RCC 7860 (cell line): ENCODE results near the gene CLEC4A.
"Not testable (repeated sequence)": the region's sequence is repeated elsewhere in the genome, so short reads cannot be mapped to it uniquely, and the experiment has no call there.

Experiments used
- DNase-seq: peaks from one replicate; pipeline ENCODE4 v3.0.0-alpha.2; 2015; ENCODE audit warnings: low spot score
- FAIRE-seq: peaks from 2 replicates; lab custom pipeline; 2012; peaks lifted over from hg19 to GRCh38; lab: Jason Lieb, UNC

CLEC4A gene

GRCh38 chr12:8123124-8123912, at the start of gene CLEC4A:
TSS of gene CLEC4A (plus strand) at chr12:8123617. CDS start at chr12:8123879, 262 bp downstream.
- no peak for DNase-seq
- FAIRE-seq, result no peak

- no peak for FAIRE-seq
- no peak for DNase-seq
Measured at GRCh38 chr12:8075935-8076334, 47.5 kb upstream of the CLEC4A start.

GRCh38 chr12:8076366-8076765, 47.1 kb upstream of the CLEC4A start:
- DNase-seq (no peak), FAIRE-seq (no peak)

GRCh38 chr12:8077207-8077606, 46.2 kb upstream of the CLEC4A start:
- FAIRE-seq, result no peak
- no peak for DNase-seq

- FAIRE-seq (no peak), DNase-seq (peak; percentile 22)
Measured at GRCh38 chr12:8078398-8078797, 45.0 kb upstream of the CLEC4A start.

GRCh38 chr12:8078916-8079315, 44.5 kb upstream of the CLEC4A start:
- DNase-seq, result no peak
- no peak for FAIRE-seq

GRCh38 chr12:8080120-8080519, 43.3 kb upstream of the CLEC4A start:
- DNase-seq (no peak), FAIRE-seq (no peak)

- DNase-seq, result no peak
- FAIRE-seq, result no peak
Measured at GRCh38 chr12:8081251-8081920, 42.0 kb upstream of the CLEC4A start.

- no peak for DNase-seq
Measured at GRCh38 chr12:8082808-8083100, 40.7 kb upstream of the CLEC4A start.

GRCh38 chr12:8084351-8084750, 39.1 kb upstream of the CLEC4A start:
- not testable (repeated sequence) for DNase-seq, FAIRE-seq

More at GRCh38 chr12:8082808-8083100, 40.7 kb upstream of the CLEC4A start:
- no peak for FAIRE-seq

GRCh38 chr12:8087666-8088065, 35.8 kb upstream of the CLEC4A start:
- DNase-seq, result no peak
- no peak for FAIRE-seq

GRCh38 chr12:8088574-8088973, 34.8 kb upstream of the CLEC4A start:
- FAIRE-seq, result no peak

GRCh38 chr12:8089277-8089676, 34.1 kb upstream of the CLEC4A start:
- FAIRE-seq, DNase-seq: not testable (repeated sequence)

More at GRCh38 chr12:8088574-8088973, 34.8 kb upstream of the CLEC4A start:
- DNase-seq, result no peak

- DNase-seq (no peak), FAIRE-seq (no peak)
Measured at GRCh38 chr12:8089716-8090115, 33.7 kb upstream of the CLEC4A start.

GRCh38 chr12:8093291-8093690, 30.1 kb upstream of the CLEC4A start:
- FAIRE-seq (no peak), DNase-seq (no peak)

- FAIRE-seq (no peak), DNase-seq (no peak)
Measured at GRCh38 chr12:8096281-8096915, 27.0 kb upstream of the CLEC4A start.

- DNase-seq (no peak), FAIRE-seq (no peak)
Measured at GRCh38 chr12:8099235-8099634, 24.2 kb upstream of the CLEC4A start.

GRCh38 chr12:8108808-8109398, 14.5 kb upstream of the CLEC4A start:
- peak; percentile 76 for FAIRE-seq
- peak; percentile 39 for DNase-seq

GRCh38 chr12:8113117-8113516, 10.3 kb upstream of the CLEC4A start:
- not testable (repeated sequence) for FAIRE-seq, DNase-seq

- no peak for FAIRE-seq
- DNase-seq, result no peak
Measured at GRCh38 chr12:8120072-8120713, 3.2 kb upstream of the CLEC4A start.

- FAIRE-seq, result no peak
- DNase-seq, result no peak
Measured at GRCh38 chr12:8127138-8127537, 3.7 kb downstream of the CLEC4A start.
